Fibroblast of villous mesenchyme (primary cell): ENCODE measurements around the gene AKTIP. TPM values are rescaled to one million over a fixed set of nuclear protein-coding genes. Genes with fewer than 3 reads are reported as not detected.
"Not testable (repeated sequence)": the region's sequence is repeated elsewhere in the genome, so short reads cannot be mapped to it uniquely, and the experiment has no call there.

ENCODE experiments used
- DNase-seq: peaks from one replicate; pipeline ENCODE4 v3.0.0-alpha.2; 2010; ENCODE audit warnings: low read depth
- H3K4me3 ChIP-seq: 2 replicates; pipeline ENCODE4 v1.5.1; 2011; ENCODE audit warnings: low read depth, mild to moderate bottlenecking, low read length
- total RNA-seq: library from RNA; depleted of rRNA; stranded (reverse); fragments of >200 nt; gene quantifications from 2 replicates; pipeline ENCODE4 v1.2.3, GENCODE V29; 2012
- TF ChIP-seq, protein P1 (sequence below): IDR thresholded peaks from 2 replicates; pipeline ENCODE4 v1.5.1; 2012; ENCODE audit warnings: low read depth, mild to moderate bottlenecking, low read length; ENCODE audit not compliant: insufficient read depth

Gene AKTIP
- total RNA-seq, 1 donor, result 18.6 TPM

DNA sequence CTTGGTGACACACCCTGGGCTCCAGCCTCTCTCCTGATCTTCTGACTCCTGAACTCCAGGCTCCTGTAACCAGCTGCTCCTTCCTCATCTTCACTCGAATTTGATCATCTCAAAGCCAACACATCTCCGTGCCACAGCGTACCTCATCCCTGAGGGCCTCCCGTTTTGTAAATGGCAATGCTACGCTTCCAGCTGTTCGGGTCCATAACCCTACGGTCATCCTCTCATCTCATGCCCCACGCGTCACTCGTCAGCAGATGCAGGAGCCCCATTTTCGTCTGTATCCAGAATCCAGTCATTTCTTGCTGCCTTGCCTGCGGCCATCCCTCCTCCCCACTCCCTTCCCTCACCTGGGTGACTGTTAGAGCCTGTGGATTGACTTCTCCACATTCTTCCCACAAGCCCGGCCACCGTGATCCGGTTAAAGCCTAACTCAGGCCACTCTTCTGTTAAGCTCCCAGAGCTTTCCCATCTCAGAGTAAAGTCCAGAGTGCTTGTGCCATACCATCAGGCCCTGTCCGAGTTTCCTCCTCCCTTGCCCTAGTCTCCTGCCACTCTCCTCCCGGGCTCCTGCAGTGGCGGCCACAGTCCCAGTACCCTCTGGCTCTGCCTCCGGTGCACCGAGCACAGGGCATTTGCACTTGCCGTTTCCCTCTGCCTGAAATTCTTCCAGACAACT is 20.3 kb upstream of the AKTIP start:
- no peak for DNase-seq
- no peak overlapping the region for H3K4me3 ChIP-seq
- TF ChIP-seq, protein P1, sequence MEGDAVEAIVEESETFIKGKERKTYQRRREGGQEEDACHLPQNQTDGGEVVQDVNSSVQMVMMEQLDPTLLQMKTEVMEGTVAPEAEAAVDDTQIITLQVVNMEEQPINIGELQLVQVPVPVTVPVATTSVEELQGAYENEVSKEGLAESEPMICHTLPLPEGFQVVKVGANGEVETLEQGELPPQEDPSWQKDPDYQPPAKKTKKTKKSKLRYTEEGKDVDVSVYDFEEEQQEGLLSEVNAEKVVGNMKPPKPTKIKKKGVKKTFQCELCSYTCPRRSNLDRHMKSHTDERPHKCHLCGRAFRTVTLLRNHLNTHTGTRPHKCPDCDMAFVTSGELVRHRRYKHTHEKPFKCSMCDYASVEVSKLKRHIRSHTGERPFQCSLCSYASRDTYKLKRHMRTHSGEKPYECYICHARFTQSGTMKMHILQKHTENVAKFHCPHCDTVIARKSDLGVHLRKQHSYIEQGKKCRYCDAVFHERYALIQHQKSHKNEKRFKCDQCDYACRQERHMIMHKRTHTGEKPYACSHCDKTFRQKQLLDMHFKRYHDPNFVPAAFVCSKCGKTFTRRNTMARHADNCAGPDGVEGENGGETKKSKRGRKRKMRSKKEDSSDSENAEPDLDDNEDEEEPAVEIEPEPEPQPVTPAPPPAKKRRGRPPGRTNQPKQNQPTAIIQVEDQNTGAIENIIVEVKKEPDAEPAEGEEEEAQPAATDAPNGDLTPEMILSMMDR, result no peak

DNA sequence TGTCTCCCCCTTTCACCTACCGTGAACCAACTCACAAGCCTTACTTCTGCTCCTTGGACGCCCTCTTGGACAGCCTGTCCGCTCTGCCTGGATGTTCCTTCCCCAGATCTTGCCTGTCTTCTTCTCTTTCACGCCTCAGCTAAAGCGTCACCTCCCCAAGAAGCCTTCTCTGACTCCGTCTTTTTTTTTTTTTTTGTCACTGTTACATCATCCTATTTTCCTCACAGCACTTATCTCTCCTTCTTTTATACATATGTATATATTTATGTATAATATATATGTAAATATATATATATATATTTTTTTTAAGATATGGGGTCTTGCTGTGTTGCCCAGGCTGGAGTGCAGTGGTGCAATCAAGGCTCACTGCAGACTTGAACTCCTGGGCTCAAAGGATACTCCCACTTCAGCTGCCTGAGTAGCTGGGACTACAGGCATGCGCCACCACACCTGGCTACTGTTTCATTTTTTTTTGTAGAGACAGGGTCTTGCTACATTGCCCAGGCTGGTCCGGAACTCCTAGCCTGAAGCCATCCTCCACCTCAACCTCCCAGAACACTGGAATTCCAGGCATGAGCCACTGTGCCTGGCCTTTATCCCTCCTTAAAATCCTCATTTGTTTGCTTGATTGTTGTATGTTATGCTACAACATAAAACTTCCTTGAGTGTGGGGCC is 16.5 kb upstream of the AKTIP start:
- H3K4me3 ChIP-seq, result no peak overlapping the region
- TF ChIP-seq, protein P1, result no peak
- DNase-seq, result no peak

DNA sequence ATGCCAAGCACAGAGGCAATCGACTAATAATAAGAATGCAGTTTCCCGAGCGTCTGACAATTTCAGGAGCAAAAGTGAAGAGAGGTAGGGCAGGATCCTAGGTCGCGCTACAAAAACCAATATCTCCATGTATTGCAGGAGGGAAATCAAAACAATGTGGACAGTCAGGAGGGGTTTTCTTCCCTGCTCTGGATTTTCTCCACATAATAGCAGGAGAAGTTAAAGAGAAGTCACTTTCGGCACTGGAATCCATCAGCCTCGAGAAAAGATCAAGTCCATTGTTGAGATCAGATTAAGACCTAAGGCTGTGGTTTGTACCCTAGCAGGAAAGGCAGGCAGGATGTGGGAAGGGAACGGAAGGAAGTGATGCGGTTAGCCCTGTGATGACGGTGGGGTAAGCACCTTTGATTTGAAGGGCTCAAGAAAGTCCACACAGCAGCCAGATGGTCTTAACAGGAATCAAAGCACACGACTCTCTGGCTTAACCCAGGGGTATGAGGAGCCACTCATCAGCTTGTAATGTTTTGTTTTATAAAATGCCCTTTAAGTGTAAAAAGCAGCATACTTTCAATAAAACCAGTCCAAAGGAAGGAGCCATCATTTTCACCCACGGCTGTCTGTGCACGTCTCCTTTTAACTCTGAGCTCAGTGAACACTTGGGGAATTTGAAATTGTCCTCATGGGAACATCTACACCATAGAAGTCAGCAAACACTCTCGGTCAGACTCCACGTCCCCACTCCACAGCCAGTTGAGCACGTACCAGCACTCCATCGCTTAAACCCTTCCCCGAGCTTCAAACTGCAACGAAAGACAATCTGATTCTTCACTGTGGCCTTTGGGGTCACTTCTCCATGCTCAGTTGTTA is 15.8 kb upstream of the AKTIP start:
- DNase-seq, result peak; percentile 93
- TF ChIP-seq, protein P1, result no peak
- H3K4me3 ChIP-seq, result no peak overlapping the region

DNA sequence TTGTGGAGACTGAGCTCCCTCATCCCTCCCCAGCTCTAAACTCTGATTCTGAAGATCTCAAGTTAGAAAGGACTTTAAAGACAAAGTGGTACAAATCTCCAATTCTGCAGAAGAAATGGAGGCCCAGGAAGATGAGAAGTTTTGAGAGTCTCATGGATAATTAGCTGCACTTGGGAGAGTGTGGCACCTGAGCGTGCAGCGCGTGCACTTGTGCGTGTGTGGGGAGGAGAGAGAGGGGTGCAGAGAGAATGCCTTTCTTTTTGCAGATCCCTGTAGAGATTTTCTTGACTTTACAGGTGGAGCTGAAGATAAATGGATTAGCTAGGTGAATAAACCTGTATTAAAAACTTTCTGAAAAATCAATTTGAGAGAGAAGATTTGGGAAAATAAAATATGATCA is 14.8 kb upstream of the AKTIP start:
- DNase-seq, result no peak
- TF ChIP-seq, protein P1, result no peak
- H3K4me3 ChIP-seq, result no peak overlapping the region

DNA sequence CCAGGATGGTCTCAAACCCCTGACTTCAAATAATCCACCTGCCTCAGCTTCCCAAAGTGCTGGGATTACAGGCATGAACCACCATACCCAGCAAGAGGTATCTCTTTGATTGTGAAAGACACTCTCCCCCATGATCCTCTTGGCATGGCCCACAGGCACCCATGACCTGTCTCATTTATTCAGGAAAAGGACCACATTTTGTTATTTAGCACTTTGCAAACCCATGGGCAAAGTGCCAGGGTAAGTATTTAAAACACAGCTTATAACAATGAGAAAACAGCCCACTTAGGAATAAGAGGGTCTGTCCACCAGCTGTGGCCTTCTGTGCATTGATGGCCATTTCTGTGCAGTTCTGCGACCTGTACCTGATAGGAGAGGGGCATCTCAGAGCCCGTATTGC is 12.8 kb upstream of the AKTIP start:
- DNase-seq, result no peak
- TF ChIP-seq, protein P1, result no peak

DNA sequence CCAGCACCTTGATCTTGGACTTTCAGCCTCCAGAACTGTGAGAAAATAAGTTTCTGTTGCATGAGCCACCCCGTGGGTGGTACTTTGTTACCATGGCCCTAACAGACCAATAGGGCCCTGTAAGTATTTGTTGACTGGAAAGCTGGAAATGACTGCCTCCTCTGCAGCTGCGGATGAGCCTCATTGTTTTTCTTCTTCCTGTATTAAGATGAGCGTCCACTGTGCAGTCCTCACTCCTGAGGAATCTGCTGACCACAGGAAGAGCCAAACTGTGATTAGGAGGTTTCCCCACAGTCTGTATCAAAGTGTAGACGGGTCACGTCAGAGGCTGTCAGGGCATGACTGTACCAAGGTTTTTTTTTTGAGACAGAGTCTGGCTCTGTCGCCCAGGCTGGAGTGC is 12.2 kb upstream of the AKTIP start:
- H3K4me3 ChIP-seq, result no peak overlapping the region
- DNase-seq, result peak; percentile 66
- TF ChIP-seq, protein P1, result no peak

More for the DNA sequence above, 12.8 kb upstream of the AKTIP start:
- no peak overlapping the region for H3K4me3 ChIP-seq

DNA sequence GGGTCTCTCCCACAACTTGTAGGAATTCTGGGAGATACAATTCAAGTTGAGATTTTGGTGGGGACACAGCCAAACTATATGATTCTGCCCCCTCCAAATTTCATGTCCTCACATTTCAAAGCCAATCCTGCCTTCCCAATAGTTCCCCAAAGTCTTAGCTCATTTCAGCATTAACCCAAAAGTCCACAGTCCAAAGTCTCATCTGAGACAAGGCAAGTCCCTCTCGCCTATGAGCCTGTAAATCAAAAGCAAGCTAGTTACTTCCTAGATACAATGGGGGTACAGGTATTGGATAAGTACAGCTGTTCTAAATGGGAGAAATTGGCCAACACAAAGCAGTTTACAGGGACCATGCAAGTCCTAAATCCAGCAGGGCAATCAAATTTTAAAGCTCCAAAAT is 9.8 kb upstream of the AKTIP start:
- not testable (repeated sequence) for DNase-seq, H3K4me3 ChIP-seq
